PC-3 (cell line): ENCODE data around the gene AMIGO3.

Experiments used
- EZH2phosphoT487 ChIP-seq: fragments of 300-600 bp; sonication (generic); IDR thresholded peaks from 2 replicates; pipeline ENCODE4 v1.6.1; 2018; ENCODE audit warnings: mild to moderate bottlenecking, antibody characterized with exemption, low read length, borderline replicate concordance
- TF ChIP-seq, protein P1 (sequence below): fragments of 300-600 bp; sonication (generic); conservative IDR thresholded peaks from 2 replicates; pipeline ENCODE4 v1.5.1; 2017; ENCODE audit warnings: antibody characterized with exemption, low read depth, mild to moderate bottlenecking, low read length

DNA sequence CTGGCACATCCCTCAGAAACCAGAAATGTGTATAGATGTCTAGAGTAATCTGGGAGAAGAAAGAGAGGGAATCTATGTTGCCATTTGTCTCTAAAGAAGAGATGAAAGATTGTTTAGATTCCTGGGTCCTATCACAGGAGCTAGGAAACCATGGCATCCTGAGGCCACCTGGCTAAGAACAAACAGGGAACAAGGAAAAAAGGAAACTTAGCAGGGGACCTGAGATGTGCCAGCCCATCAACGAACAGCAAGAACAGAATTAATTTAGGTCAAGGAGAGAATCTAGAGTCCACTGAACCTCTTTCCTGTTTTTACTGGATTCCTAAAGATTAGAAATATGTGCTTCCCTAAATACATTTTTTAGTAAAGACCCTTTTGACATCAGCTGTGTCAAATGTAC is 36.6 kb upstream of the AMIGO3 start:
- TF ChIP-seq, protein P1, sequence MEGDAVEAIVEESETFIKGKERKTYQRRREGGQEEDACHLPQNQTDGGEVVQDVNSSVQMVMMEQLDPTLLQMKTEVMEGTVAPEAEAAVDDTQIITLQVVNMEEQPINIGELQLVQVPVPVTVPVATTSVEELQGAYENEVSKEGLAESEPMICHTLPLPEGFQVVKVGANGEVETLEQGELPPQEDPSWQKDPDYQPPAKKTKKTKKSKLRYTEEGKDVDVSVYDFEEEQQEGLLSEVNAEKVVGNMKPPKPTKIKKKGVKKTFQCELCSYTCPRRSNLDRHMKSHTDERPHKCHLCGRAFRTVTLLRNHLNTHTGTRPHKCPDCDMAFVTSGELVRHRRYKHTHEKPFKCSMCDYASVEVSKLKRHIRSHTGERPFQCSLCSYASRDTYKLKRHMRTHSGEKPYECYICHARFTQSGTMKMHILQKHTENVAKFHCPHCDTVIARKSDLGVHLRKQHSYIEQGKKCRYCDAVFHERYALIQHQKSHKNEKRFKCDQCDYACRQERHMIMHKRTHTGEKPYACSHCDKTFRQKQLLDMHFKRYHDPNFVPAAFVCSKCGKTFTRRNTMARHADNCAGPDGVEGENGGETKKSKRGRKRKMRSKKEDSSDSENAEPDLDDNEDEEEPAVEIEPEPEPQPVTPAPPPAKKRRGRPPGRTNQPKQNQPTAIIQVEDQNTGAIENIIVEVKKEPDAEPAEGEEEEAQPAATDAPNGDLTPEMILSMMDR: no peak
- no peak for TF ChIP-seq EZH2phosphoT487
